Hypothalamus (tissue), 51 donors: ENCODE measurements around the gene NDUFA8.
A peak's percentile ranks its signal among the peaks of the same experiment; 100 is the strongest.
"Not testable (repeated sequence)": the region's sequence is repeated elsewhere in the genome, so short reads cannot be mapped to it uniquely, and the experiment has no call there.

Experiments
- DNase-seq, 51 donors: peaks; one replicate each; lab custom pipeline; 2025; lab: John Stamatoyannopoulos, UW

The NDUFA8 gene

GRCh38 chr9:122124048-122124447, 35.5 kb downstream of the NDUFA8 start:
- no peak for DNase-seq

DNA sequence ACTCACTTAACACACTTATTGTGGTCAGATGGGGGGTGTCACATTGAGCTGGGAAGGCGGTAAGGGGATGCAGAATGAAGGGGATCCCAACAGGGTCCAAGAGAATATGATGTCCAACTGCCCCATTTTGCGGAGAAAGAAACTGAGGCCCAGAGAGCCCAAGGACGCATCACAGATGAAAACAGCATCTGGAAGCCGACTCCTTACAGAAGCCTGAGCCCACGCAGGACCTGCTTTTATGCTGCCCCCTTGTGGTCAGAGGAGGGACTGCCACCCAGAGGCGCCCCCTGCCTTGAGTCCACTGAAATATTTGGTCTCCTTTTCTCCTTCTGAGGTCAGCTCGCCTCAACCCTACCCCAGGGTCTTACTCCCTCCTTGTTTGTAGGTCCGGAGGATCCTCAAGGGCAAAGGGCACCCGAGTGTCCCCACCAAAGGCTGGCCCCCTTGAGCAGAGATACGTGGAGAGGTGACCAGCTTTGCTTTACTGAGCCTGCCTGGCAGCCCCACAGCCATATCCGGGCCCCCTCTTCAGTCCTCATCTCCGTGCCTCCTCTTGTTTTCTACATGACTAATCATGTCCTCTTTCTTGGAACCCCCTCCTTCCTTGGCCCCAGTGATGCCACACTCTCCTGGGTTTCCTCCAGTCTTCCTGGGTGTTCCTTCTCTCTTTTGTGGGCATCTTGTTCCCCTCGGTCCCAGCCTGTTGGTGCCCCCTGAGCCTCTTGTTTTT, 36.5 kb downstream of the NDUFA8 start:
- DNase-seq: peak in 42 of 51 donors; percentile 18 to 83 (median 55)

DNA sequence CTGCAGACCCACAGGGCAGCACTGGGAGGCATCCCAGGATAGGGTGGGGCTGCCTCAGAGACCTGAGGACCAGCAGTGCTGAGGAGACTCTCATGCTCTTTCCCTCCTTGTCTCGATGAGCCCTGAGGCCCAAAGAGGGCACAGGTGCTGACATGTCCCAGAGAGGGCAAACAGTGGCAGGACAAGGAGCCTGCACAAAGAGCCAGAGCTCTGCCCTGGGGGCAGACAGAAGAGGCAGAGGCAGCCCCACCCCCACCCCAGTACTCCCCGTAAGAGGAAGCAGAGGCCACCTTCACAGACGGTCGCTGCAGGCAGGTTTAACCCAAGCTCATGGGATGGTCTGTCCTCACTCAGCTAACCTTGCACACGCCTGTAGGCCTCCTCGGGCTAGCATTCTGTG, 37.1 kb downstream of the NDUFA8 start:
- no peak for DNase-seq

DNA sequence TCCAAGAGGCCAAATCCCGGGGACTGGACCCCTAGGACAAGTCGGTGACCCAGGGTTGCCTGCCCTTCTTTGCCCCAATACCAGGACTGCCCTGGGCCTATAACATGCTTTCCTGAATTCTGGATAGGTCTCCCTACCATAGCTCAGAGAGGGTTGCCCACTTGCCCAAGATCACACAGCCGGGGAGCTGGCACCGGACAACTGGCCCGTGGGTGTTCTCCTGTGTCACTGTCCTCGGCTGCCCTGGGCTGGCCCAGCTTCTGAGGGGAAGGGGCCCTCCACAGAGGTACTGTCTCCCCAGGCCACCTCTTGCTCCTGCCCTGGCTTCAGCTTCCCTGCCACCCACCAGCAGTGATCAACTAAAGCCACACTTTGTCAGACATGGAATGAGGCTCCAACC, 37.6 kb downstream of the NDUFA8 start:
- no peak for DNase-seq

GRCh38 chr9:122121391-122121790, 38.2 kb downstream of the NDUFA8 start:
- DNase-seq: no peak

GRCh38 chr9:122120316-122121071, 39.1 kb downstream of the NDUFA8 start:
- DNase-seq: no peak

GRCh38 chr9:122119721-122120120, 39.9 kb downstream of the NDUFA8 start:
- no peak for DNase-seq

DNA sequence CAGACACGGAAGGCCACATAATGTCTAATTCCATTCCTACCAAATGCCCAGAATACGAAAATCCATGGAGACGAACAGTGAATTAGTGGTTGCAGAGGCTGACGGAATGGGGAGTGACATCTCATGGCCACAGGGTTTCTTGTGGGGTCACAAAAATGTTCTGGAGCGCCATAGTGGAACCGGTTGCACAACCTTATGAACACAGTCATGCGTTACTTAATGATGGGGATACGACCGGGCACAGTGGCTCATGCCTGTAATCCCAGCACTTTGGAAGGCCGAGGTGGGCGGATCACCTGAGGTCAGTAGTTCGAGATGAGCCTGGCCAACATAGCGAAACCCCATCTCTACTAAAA, 40.4 kb downstream of the NDUFA8 start:
- no peak for DNase-seq

DNA sequence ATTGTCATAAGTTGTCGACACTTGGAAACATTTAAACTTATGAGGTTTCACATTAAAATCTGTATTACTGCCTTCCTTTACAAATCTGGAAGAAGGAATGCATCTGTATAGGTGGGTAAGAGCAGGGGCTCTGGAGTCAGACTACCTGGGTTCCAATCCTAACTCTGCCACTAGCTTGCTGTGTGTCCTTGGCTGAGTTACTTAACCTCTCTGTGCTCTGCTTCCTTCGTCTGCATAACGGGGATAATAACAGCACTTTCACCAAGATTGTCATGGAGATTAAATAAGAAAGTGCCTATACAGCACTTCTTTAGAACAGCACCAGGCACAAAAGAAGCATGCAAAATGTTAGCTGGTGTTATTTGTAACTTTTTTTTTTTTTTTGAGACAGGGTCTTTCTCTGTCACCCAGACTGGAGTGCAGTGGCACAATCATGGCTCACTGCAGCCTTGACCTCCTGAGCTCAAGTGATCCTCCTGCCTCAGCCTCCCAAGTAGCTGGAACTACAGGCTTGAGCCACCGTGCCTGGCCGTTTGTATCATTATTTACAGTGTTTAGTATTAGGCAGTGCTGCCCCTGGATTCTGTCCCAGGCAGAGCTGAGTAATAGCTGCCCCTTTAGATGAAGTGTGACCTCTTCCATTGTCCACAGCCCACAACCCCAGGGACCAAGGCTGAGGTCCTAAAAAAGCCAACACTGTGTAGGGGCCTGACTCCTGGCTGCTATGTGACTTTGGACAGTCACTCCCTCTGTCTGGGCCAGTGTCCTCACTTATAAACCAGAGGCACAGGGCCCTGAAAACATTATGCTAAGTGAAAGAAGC, 41.0 kb downstream of the NDUFA8 start:
- no peak for DNase-seq

GRCh38 chr9:122117241-122117640, 42.3 kb downstream of the NDUFA8 start:
- not testable (repeated sequence) for DNase-seq

- no peak for DNase-seq
Observed at GRCh38 chr9:122116448-122117173, 43.0 kb downstream of the NDUFA8 start.

- DNase-seq: no peak
Observed at GRCh38 chr9:122116040-122116439, 43.5 kb downstream of the NDUFA8 start.

DNA sequence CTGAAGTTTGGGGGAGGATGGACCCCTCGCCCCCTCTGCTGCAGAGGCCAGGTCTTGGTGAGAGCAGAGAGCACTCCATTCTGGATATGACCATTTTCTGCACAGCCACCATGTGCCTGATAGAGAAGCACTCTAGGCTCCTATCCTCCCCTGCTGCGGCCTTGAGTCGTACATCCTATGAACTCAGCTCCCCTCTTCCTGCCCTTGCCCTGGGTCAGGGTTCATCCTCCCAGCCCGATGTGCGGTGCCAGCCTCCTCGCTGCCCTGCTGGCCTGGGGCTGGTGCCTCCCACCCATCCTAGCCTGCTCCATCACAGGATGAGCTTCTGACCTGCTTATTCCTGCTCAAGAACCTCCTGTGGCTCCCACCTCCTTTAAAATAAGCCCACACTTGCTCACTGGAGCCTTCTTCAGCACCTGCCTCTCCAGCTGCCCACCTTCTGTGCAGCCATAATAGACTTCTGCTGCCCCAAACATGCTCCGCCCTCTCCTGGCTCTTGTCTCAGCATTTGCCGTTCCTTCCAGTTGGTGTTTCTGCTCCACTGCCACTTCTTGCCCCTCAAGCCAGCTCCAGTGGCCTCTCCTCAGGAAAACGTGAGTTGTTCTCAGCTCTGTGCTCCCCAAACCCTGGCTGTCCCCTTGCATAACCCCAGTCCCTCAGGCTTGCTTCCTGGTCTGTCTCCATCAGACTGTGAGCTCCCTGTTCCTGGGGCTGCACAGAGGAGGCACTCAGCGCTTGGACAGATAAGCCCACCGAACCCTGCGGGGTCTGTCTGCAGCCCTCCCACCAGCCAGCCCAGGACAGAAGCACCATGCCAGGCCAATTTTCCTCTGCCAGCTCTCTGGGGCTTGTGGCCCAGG, 44.2 kb downstream of the NDUFA8 start:
- DNase-seq: no peak

DNA sequence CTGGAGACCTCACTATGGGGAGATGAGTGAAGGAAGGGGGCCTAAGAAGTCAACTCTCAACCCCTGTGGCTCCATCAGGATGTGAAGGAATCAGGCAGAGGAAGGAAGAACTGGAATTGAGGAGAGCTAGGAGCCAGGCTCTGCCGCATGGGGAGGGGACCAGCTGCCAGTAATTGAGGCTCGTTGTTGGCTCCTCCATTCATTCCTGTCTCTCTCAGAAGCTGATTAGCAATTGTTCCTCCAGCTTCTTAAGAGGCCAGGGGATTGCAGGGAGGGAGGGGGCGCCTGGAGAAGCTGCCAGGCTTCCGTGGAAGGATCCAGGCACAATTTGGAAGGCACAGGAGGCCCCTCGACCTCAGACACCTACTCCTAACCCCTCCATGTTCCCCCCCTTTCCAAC, 46.0 kb downstream of the NDUFA8 start:
- DNase-seq: no peak

DNA sequence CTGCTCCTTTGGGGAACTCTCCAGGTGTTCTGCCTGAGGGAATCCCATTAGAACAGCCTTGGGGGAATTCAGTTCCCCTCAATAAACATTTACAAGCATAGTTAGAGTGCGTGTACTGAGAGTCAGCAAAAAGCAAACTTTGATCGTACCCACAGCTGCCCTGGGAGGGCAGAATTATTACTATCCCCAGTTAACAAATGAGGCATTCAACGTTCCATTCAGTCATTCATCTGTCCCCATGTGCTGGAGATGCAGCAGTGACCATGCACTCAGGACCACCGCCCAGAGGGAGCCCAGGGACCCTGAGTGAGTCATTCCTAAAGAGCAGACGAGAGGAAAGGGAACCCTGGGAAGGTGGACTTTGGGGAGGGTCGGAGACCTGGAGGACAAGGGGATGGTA, 47.3 kb downstream of the NDUFA8 start:
- no peak for DNase-seq

DNA sequence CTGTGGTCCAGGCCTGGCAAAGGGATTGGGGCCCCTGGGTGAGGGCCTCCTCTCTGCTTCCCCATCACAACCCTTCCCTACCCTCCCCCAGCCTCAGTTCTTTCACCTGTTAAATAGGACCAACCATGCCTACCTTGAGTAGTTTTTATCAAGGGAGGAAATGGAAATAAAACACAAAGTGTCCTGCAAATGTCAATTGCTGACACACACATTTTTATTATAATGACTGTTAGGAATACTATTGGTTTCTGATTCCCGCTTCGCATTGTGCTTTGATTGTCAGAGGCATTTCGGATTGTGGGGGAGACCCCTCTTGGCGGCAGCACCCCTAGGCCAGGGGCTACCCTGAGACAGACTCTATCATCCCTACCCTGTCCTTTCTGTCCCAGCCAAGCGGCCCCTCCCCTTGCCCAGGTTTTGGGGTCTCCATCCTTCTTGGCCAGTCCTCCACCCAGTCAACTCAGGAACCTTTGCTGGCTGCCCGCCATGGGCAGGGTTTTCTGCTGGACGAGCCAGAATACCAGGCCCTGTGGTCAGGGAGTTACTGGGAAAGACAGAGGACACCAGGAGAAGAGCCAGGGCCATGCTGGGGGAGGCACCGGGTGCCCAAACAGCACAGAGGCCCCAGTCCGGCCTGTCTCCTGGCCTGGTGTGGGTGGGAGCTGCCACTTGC, 48.0 kb downstream of the NDUFA8 start:
- no peak for DNase-seq

DNA sequence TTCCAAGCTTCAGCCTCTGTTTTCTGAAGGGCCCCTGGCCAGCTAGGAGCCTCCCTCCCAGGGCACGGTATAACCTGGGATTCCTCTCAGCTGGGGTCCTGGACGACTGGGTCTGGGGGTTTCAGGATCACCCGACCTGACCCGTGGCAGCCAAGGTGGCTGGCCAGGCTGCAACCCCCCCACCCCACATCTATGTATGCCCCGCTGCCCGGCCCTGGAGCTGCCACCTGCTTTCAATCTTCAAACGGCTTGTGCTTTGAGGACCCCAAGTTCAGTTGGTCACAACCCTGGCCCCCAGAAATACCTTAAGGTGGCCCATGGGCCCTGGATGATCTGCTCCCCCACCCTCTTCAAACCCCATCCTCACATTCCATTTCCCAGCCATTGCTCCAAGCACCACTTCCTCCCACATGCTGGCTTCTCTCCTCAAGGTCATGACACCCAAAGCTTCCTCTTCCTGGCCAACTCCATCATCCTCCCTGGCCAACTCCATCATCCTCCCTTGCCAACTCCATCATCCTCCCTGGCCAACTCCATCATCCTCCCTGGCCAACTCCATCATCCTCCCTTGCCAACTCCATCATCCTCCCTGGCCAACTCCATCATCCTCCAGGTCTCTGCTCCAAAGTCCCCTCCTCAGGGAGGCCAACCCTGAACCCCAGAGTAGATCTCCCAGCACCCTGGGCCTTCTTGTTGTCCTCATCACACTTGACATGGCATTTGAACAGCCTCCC, 49.3 kb downstream of the NDUFA8 start:
- DNase-seq: no peak

DNA sequence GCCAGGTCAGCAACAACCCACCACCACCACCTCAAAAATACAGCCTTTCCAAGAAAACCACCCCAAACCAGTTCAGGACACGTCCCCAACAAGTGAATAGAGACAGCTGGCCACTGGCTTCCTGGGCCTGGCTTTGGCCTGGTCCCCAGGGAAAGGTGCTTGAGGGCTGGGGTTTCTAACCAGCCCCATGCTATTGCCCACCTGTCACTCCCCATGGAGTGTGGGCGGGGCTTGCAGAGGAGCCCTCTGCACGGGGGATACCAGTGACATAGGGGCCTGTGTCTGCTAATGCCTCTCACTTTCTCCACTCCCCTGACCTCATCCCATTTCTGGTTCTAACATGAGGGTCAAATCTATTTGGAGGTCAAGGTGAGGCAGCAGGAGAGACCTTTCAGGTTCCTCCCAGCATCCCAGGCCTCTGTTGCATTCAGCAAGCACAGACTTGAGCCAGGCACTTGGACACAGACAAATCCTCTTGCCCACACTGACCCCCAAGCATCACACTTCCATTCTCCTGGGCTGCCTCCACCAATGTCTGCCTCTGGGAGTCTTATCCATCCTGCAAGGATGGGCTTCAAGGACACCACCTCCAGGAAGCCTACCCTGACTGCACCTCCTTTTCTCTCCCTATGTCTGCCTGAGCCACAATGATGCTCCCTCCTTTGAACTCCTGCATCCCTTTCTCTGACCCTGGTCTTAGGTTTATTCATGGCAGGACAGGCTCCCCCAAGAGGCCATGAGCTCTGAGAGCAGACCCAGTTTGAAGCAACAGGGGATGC, 50.4 kb downstream of the NDUFA8 start:
- DNase-seq: no peak
